ENCODE results near the gene SFXN2.
"Not testable (repeated sequence)": the region's sequence is repeated elsewhere in the genome, so short reads cannot be mapped to it uniquely, and the experiment has no call there.

The SFXN2 gene

DNA sequence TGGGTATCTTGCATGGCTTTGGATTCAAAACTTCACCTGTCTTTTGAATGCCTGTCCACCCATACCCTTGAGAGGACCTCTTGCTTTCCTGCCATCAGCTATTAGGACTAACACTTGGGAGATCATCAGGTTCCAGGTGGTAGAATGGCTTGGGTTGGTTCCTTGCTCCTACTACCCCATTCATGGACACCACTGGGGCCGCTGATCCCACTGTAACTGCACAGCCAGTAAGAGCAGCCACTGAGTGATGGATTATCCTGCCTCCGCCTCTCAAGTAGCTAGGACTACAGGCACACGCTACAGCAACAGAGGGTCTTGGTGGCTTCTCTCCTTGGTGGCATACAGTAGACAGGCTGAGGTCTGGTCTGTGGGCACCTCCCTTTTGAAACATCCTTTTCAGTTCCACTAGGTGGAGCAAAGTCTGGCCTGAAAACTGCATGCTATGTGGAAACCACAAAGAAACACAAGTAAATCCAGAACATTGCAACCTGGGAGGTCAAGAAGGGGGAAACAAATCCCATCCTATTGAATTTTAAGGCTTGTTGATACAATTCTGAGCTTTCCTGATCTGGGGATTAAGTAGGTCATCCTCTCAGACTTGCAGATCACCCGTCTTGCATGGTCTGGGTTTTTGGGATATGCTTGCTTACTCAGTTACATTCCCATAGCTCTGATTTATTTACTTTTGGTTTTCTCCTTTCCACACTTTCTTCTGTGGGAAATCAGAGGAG is 38.7 kb downstream of the SFXN2 start:
- no peak for DNase-seq (ENCODE audit: low spot score)

DNA sequence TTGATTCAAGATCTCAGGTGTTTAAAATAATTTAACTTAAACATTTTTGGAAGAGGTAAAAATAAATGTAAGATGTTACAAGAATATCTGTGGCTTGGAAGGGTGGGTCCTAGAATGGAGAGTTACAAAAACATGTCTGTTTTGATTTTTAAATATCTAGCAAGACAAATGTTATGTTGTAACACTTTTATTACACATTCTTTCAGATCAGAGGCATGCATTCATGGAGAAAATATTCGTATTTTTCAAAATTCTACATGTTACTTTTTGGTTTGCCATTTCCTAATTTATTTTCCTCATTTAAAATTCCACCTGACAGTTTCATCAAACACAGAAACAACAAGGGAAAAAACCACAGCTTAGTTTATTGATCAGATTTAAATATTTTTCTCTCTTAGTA is 39.3 kb downstream of the SFXN2 start:
- no peak for DNase-seq (ENCODE audit: low spot score)

DNA sequence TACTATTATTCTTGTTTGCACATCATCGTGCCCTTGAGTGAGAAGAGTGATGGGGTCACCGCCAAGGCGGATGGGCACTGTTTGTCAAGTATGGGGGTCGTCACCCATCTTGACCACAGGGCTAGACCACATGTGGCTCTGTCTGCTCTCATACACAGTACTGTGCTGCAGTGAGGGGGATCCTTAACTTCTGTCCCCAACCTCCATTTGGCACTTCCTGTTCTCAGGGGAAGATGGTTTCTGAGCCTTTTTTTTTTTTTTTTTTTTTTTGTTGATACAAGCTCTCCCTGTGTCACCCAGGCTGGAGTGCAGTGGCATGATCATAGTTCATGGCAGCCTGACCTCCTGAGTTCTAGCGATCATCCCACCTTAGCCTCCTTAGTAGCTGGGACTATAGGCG is 42.9 kb downstream of the SFXN2 start:
- DNase-seq (ENCODE audit: low spot score) = no peak

DNA sequence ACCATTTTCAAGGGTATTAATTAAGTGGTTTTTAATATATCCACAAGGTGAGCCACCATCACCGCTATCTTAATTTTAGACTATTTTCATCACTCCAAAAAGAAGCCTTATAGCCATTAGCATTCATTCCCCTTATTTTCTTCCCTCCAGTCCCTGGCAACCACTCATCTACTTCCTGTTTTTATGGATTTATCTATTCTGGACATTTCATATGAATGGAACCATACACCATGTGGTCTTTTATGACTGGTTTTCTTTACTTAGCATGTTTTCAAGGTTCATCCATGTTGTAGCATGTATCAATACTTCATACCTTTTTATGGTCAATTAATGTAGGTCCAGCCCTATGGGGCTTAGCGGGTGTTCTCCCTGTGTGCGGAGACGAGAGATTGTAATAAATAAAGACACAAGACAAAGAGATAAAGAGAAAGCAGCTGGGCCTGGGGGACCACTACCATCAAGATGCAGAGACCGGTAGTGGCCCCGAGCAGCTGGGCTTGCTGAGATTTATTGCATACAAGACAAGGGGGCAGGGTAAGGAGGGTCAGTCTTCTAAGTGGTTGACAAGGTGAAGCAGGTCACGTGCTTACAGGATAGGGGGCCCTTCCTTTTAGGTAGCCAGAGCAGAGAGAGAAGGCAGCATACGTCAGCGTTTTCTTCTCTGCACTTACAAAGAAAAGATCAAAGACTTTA is 44.0 kb downstream of the SFXN2 start:
- no peak for DNase-seq (ENCODE audit: low spot score)

DNA sequence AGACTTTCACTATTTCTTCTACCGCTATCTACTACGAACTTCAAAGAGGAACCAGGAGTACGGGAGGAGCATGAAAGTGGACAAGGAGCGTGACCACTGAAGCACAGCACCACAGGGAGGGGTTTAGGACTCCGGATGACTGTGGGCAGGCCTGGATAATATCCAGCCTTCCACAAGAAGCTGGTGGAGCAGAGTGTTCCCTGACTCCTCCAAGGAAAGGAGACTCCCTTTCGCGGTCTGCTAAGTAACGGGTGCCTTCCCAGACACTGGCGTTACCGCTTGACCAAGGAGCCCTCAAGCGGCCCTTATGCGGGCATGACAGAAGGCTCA is 44.5 kb downstream of the SFXN2 start:
- not testable (repeated sequence) for DNase-seq (ENCODE audit: low spot score)

DNA sequence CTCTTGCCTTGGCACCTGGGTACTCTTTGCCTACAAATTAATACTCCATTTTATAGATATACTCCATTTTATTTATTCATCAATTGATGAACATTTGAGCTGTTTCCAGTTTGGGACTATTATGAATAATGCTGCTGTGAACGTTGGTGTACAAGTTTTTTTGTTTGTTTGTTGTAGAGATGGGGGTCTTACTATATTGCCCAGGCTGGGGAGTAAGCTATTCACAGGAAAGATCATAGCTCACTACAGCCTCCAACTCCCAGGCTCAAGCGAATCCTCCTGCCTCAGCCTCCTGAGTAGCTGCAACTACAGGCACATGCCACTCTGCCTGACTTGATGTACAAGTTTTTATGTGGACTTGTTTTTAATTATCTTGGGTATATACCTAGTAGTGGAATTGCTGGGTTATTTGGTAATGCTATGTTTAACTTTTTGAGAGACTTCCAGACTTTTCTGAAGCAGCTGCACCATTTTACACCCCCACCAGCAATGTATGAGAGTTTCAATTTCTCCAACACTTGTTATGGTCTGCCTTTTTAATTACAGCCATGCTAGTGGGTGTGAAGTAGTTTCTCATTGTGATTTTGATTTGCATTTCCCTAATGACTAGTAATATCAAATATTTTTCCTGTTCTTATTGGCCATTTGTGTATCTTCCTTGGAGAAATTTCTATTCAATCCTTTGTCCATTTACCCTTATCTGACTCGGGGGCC is 45.2 kb downstream of the SFXN2 start:
- DNase-seq (ENCODE audit: low spot score) = no peak

DNA sequence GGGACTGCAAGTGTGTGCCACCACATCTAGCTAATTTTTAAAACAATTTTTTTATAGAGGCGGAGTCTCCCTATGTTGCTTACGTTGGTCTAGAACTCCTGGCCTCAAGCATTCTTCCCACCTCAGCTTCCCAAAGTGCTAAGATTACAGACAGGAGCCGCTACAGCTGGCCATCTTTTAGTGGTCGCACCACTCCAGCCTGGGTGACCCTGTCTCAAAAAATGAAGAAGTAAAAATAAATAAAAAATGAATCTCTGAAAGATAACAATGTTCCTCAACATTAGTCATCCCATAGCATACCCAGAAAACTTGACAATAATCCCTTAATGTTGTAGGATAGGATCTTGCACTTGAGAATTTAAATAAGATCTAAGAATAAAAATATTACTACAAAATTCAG is 47.5 kb downstream of the SFXN2 start:
- DNase-seq (ENCODE audit: low spot score) = no peak

DNA sequence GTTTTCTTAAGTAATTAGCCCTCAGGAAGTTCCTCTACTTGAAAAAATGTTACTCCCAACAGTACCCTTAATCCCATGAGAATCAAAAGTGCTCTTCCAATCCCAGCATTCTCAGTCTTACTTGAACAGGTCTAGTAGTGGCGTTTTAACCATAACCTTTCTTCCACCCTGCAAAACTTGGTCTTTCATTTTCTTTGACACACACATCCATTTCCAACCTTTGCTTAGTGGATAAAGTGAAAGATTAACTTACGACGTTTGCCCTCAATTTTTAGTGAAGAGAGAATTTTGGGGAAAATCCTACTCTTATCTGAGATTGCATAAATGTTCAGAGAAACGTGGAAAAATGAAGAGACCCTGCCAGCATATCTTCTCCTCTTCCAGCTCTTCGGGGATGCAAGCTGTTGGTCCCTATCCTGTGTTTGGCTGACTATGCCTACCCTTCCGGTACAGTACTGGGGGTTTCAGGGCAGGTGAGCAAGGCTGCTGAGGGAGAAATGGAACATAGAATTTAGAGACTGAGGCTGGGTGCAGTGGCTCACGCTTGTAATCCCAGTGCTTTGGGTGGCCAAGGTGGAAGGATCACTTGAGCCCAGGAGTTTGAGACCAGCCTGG is 48.1 kb downstream of the SFXN2 start:
- DNase-seq (ENCODE audit: low spot score) = no peak

DNA sequence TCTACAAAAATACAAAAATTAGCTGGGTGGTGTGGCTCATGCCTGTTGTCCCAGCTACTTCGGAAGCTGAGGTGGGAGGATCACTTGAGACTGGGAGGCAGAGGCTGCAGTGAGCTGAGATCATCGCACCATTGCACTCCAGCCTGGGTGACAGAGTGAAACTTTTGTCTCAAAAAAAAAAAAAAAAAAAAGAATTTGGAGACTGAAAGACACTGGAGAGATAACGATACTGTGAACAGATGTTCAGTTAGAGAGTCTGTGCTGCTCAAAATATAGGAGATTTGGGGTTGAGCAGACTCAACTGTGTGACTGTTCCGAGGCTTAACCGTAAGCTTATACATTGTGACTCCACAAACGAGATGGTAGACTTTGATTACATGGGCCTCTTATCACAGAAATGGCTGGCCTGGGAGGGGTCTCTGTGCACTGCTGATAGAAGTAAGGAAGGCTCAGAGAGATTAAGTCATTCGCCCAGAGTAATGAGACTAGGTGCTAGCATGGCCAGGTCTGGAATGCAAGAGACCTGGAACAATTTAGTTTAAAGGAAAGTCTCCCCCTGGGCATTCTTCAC is 48.7 kb downstream of the SFXN2 start:
- DNase-seq (ENCODE audit: low spot score) = no peak

DNA sequence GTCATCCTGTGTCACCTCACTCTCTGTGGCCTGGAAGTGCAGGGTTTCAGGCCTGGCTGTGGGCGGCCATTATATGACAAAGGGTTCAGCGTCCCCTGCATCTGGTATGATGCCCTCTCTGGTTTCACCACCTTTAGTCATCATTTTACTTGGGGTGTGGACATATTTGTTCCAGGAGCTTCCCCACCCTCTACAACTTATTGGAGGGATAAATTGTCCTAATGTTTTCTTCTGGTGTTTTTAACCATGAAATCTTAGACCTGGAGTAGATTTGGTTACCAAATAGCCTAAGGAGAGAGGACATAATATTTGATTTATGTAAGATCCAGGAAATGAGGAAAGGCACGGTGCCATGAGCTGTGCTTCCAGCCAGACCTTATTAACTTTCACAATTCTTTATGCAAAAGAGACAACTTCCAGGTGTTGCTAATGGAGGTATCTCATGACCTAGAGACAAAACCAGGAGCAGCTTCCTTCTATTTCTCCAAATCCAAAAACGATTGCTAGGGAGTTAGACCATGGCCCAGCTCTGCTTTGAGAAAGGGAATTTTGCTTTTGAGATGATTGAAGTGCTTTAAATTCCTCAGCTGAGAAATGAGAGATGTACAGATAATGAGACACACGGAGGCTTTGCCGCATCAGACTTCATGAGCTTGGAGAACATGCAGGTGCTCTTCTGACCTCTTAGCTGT is 50.2 kb downstream of the SFXN2 start:
- no peak for DNase-seq (ENCODE audit: low spot score)

DNA sequence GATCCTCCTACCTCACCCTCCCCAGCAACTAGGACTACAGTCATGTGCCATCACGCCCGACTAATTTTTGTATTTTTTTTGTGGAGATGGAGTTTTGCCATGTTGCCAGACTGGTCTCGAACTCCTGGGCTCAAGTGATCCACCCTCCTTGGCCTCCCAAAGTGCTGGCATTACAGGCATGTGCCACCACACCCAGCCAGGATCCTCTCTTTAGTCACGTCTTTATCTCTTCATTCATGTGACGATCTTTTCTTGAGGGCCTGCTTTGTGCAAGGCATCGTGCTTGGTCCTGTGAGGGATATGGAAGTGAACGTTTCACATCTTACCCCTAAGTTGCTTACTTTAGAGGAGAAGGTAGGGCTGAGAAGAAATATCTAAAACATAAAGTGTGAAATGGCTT is 50.9 kb downstream of the SFXN2 start:
- no peak for DNase-seq (ENCODE audit: low spot score)

DNA sequence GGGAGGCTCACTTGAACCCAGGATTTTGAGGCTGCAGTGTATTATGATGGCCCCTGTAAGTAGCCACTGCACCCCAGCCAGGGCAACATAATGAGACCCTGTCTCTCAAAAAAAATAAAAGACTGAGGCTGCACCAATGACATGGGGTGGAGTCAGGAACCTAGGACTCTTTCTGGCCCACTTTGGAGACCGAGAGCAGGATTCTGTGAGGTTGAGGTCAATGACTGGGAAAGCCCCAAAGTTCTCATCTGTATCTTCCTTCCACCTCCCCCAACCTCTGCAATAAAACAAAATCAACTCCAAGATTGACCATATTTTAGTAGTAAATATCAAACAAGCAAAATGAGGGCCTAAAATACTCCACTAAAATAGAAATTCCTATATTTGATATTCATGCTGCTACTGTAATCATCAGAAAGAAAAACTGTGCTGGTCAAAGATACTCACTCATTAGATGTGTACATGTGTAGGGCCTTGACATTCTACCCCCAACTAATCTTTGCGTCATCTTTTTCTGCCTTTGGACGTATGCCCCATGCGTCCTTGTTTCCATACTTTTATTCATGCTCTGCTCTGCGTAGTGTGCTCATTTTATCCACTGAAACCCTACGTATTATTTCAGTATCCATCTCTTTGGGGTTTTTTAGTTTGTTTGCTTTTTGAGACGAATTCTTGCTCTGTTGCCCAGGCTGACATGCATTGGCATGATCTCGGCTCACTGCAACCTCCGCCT is 53.2 kb downstream of the SFXN2 start:
- no peak for DNase-seq (ENCODE audit: low spot score)

DNA sequence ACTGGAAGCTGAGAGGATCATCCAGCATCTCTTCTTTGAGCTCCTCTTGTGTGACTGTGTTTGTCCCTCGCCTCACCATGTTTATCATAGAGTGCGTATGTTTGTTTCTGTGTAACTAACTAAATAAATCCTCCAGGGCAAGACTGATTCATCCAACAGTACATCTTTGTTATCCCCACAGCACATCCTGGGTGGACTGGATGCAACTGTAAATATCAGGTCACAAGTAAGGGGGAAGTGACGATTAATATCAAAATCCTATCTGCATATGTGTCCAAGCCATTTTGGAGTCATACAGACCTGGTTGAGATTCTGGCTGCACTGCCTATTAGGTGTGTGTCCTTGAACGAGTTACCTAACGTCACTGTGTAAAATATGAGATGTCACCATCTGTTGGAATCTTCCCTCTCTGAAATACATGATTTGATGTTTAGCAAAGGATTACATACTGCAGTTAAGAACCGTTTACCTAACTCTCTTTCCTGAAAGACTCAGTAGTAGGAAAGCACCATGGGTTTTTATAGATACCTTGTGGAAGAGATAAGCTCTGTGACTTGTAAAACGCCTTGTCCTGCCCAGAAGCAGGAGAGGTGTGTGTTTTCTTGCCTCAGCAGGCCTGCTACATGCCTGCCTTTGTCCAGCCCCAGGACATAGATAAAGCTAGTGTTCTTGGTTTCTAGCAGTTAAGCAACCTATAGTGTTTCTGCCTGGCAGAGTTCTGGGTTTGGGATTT is 55.1 kb downstream of the SFXN2 start:
- DNase-seq (ENCODE audit: low spot score) = peak; percentile 68

DNA sequence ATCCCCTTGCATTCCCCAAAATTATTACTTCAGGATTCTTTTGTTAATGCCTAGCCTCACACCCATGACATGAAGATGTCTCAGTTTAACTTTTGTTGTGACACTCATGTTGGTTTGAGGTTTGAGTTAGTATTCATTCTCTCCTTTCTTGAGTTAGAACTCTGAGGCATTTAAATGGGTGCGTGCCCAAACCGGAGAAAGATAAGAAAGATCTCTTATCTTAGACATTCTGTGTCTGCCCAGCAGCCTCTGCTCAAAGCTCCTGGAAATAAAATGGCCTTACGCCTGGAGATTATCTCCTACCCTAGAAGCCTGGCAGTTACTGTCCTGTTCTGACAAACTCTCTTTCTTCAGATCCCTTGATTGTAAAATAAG is 55.7 kb downstream of the SFXN2 start:
- DNase-seq (ENCODE audit: low spot score) = no peak

DNA sequence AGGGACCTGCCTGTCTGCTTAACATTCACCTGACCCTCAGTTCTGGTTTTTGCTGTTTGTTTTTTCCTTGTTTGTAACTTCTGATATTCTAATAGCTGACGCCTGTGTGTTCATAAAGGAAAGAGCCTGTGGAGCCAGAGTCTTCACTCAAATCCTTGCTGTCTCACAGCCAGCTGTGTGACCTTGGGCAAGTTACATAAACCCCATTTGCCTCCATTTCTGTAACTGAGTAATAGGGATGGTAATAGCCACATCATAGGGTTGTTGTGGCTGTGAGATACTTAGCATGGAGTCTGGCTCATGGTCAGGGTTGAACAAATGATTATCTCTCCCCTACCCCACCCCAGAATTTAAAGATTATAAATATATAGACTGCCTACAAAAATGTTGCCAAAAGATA is 56.4 kb downstream of the SFXN2 start:
- DNase-seq (ENCODE audit: low spot score) = no peak

DNA sequence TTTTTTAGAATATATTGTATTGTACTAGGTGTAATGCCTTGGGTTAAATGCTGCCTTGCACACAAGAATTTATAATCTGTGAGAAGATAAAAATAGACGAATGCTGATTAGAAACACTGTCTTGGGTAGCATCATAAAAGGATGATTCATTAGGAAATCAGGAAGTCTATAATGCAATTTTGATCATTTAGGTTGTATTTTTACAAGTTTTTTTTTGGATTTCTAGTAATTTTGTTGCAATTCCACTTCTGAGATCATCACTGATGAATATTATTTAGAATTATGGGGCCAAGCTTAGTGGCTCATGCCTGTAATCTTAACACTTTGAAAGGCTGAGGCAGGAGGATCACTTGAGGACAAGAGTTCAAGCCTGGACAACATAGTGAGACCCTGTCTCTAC is 58.9 kb downstream of the SFXN2 start:
- DNase-seq (ENCODE audit: low spot score) = no peak

DNA sequence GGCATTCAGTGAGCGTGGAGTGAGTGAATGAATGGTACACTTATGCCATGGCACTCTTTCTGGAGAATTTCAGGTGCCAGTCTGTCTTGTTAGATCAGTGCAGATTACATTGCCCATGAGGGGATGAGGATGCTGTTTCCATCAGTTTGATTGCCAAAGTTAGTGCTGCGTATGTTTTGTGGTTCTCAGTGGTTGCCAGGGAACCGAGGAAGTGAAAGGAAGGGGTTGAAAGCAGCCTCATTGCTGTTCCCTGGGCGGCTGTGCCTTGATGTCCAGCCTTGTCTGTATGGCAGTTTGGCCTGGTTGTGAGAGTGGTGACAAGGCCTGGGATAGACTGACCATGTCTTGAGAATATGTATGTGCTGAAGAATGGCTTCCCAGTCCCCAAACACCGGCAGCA is 59.5 kb downstream of the SFXN2 start:
- no peak for DNase-seq (ENCODE audit: low spot score)

DNA sequence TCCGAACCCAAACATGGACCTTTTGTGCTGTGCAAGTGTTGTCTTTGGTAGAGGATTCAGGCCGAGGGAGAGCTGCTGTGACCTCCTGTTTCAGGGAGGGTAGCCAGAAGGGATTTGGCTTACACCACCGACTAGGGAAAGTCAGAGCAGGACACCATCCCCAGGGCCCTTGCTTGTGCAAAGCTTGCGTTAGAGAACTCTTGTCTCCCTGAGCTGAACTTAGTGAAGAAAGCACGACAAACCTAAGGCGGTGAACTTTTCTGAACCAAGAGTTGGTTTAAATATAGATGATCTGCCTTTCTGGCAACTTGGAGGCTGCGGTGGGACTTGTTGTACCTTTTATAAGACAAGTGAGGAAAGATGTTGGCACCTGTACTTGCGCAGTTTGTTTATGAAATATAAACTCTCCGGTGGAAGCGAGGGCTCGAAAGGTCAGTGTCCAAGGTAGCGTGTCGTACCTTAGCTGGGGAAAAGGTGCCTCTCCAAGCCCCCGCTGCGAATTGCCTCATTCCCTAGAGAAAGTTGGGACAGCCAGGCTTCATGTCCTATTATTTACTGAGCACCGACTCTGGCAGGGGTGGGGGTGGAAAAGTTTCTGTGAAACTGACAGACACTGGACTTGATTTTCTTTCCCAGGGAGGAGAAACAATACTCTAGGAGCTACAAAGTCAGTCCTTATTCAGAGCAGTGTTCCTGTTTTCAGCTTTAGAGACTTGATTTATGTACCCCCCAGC is 60.9 kb downstream of the SFXN2 start:
- no peak for DNase-seq (ENCODE audit: low spot score)

DNA sequence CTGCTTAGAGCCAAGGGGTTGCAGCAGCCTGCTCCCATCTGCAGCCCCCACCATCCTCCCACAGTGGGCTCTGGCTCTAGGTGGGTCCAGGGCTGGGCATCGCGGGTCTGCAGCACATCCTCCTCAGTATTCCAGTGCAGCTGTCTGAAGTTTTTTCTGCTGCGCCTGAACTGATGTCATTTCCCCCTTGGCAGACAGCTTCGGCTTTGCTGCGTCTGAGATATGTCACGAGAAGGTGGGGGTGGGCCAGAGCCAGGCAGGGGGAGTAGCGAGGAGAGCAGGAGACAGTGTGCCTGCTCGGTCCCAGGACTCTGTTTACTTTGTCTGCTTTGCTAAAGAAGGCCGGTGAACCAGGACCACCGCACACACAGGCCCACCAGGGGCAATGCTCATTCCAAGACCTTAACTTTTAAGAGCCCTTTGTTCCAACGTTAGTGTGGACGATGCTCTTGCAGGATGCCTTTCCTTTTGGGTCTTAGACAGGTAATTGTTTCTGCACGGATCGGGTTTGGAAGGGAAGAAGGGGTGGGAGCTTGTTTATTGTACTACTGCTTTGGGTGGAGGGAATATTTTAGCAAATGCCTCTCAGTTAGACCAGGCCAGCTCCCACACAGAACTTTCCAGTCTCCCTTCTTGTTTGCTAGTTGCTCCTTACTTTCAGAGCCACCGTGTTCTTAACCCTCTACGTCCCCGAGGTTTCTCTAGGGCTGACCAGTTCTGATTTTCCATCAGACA is 61.7 kb downstream of the SFXN2 start:
- DNase-seq (ENCODE audit: low spot score) = no peak
